Loucy (cell line): ENCODE results near the gene NADSYN1.

Source experiments
- EZH2phosphoT487 ChIP-seq: fragments of 200-600 bp; IDR thresholded peaks from 2 replicates; pipeline ENCODE4 v1.6.1; 2018; ENCODE audit warnings: antibody characterized with exemption, mild to moderate bottlenecking, moderate library complexity, borderline replicate concordance
- TF ChIP-seq, protein P1 (sequence below): fragments of 200-600 bp; sonication (generic); conservative IDR thresholded peaks from 2 replicates; pipeline ENCODE4 v1.5.1; 2014; ENCODE audit warnings: mild to moderate bottlenecking, antibody characterized with exemption, low read length

DNA sequence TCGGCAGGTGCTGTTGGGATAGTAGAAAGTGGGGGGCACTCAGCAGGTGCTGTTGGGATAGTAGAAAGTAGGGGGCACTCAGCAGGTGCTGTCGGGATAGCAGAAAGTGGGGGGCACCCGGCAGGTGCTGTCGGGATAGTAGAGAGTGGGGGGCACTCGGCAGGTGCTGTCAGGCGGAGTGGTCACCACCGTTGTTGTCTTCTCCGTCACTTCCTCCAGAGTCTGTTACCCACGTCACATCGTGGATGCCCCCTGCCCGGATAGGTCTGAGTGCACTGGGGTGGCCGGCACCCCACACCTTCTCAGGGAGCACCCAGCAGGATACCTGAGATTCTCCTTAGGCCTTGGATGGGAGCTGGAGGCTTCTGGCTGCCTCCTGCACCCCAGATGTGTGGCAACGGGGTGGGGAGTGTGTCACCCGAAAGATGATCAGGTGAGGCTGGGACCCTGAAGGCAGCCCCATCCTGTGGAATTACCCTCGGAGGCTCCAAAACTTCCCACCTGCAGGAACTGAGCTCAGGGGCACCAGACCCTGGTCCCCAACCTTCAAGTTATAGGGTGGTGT lies 50.0 kb downstream of the NADSYN1 start:
- TF ChIP-seq, protein P1, sequence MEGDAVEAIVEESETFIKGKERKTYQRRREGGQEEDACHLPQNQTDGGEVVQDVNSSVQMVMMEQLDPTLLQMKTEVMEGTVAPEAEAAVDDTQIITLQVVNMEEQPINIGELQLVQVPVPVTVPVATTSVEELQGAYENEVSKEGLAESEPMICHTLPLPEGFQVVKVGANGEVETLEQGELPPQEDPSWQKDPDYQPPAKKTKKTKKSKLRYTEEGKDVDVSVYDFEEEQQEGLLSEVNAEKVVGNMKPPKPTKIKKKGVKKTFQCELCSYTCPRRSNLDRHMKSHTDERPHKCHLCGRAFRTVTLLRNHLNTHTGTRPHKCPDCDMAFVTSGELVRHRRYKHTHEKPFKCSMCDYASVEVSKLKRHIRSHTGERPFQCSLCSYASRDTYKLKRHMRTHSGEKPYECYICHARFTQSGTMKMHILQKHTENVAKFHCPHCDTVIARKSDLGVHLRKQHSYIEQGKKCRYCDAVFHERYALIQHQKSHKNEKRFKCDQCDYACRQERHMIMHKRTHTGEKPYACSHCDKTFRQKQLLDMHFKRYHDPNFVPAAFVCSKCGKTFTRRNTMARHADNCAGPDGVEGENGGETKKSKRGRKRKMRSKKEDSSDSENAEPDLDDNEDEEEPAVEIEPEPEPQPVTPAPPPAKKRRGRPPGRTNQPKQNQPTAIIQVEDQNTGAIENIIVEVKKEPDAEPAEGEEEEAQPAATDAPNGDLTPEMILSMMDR, result no peak
- no peak for TF ChIP-seq EZH2phosphoT487
